Activated CD8-positive, alpha-beta memory T cell treated with anti-CD3 and anti-CD28 coated beads for 48 hours (primary cell): ENCODE results near the gene ATP13A2.

ENCODE experiments used
- DNase-seq, 3 experiments: peaks; one replicate each; pipeline ENCODE4 v3.0.0-alpha.2; 2020; ENCODE audit warnings: low read depth in 2 of 3, low spot score in 2 of 3

The ATP13A2 gene

DNA sequence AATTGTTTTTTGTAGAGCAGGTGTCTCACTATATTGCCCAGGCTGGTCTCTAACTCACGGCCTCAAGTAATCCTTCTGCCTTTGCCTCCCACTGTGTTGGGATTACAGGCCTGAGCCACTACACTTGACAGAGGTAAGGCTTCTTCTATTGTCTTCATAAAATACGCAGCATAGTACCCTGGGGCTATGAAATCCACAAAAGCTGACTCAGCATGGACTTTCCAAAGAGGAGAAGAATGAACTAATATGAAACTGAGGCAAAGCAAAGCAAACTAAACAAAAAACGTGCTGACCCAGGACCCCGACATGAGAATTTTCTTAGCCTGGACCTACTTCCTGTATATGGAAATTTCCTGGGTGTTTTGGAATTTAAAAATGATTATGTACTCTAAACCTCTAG is 18.5 kb upstream of the ATP13A2 start:
- no peak for DNase-seq

GRCh38 chr1:17028662-17029188 is 17.0 kb upstream of the ATP13A2 start:
- DNase-seq, result no peak

DNA sequence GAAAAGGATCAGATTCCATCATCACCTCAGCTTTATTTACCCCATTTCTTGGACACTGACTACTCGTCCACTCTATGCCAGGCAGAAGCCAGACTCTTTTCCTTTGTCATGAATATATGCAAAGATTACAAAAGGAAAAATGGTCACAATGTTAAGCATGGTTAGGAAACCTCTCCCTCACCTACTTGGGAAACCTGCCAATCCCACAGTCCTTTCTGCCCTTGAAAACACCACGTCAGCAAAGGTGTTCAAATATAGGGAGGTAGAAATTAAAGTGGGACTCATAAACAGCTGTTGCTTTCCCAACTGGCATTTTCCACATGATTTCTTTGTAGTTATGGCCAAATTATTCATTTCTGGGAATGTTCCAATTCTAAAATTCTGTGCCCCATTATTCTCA is 16.2 kb upstream of the ATP13A2 start:
- no peak for DNase-seq

GRCh38 chr1:17027403-17027802 is 15.7 kb upstream of the ATP13A2 start:
- DNase-seq, result no peak

- no peak for DNase-seq
Measured at GRCh38 chr1:17024721-17025120, 13.0 kb upstream of the ATP13A2 start.

DNA sequence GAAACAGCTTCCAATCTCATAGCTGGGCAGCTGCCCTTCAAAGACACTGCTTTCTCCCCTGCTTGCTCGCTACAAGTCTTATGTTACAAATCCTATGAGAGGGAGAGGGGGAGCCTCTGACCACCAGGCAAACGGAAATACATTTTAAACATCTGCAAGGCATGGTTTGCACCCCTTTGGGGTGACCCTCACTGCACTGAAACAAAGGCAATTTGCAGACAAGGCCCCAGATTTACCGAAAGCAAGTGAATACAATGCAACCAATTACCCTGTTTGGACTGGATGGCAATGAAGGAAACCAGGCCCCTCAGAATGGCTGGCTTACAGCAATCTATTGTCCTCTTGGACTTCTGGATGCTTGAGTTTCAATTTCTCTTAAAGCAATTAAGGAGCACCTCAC is 11.8 kb upstream of the ATP13A2 start:
- DNase-seq, result no peak

GRCh38 chr1:17023102-17023501 is 11.4 kb upstream of the ATP13A2 start:
- DNase-seq, result no peak

DNA sequence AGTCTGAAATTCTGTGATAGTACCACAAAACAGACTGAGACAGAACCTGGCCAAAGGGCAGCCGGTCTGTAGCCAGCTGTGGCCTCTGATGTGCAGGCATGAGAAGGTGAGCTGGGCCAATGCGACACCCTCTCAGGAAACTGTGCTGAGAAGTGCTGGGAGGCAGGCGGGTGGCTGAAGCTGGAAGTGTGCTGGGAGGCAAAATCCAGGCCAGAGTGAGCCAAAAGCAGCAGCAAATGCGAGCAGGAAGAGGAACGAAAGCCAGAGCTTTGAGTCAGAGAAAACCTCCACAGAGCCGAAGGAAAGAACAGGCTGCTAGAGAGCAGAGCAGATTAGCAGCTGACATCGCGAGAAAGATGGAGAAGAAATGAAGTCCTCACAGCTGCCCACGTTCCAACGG is 10.2 kb upstream of the ATP13A2 start:
- no peak for DNase-seq

DNA sequence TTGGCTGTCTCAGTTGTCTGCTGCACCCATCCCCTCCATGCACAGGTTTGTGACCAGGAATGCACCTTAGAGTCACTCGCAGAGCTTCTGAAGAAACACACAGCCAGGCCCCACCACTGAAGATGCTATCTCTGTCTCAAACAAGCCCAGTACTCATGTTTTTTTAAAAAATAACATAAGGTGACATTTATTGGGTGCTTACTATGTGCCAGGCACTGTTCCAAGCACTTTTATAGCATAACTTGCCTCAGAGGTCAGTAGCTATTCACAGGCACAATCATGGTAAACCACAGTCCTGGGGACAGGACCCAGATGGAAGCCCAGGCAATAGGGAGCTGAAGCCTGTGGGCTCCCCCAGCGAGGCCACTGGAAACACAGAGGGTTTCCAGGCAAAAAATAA is 8.8 kb upstream of the ATP13A2 start:
- no peak for DNase-seq

- no peak for DNase-seq
Measured at GRCh38 chr1:17018849-17019248, 7.1 kb upstream of the ATP13A2 start.

DNA sequence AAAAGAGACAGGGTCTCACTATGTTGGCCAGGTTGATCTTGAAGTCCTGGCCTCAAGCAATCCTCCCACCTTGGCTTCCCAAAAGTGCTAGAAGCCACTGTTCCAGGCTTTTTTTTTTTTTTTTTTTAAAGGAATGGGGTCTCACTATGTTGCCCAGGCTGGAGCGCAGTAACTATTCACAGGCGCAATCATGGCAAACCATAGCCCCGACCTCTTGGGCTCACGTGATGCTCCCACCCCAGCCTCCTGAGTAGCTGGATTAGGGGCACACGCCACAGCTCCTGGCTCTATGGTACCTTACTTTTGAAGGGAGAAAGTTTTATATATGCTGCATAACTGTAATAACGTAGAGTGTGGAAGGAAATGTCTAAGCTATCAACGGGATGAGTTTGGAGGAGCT is 5.7 kb upstream of the ATP13A2 start:
- no peak for DNase-seq

GRCh38 chr1:17016317-17016661 is 4.6 kb upstream of the ATP13A2 start:
- DNase-seq, result no peak

DNA sequence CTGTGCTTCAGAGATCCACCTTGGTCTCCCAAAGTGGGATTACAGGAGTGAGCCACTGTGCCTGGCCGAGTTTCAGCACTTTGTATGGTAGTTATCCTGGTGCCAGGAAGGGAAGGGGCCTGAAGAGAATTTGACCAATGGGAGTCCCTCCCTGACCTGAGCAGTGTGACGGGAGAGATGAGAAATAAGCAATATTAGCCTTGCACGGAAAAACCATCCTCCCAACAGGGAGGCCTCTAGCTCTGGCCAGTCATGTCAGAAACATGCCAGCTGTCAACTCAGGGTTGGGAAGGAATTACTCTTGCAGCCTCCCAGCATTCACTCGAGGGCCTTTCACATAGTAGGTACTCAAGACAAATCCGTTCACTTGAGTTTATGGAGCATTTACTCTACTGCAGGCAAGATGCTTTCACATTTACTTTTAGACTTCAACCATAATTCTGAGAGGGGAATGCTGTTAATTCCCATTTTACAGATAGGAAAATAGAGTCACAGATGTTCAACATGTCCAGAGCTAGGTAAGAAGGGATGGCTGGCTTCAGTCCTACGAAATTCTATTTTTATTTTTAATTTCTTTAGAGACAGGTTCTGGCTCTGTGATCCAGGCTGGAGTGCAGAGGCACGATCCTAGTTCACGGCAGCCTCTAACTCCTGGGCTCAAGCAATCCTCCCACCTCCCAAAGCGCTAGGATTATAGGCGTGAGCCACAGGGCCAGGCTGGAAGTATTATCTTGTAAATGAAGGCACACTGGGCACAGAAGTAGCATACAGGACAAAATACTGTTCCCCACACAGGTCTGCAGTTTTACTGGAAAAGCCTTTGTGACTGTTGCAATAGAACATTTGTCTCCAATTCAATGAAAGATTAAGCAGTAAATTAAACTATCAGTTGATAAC is 3.2 kb upstream of the ATP13A2 start:
- no peak for DNase-seq

DNA sequence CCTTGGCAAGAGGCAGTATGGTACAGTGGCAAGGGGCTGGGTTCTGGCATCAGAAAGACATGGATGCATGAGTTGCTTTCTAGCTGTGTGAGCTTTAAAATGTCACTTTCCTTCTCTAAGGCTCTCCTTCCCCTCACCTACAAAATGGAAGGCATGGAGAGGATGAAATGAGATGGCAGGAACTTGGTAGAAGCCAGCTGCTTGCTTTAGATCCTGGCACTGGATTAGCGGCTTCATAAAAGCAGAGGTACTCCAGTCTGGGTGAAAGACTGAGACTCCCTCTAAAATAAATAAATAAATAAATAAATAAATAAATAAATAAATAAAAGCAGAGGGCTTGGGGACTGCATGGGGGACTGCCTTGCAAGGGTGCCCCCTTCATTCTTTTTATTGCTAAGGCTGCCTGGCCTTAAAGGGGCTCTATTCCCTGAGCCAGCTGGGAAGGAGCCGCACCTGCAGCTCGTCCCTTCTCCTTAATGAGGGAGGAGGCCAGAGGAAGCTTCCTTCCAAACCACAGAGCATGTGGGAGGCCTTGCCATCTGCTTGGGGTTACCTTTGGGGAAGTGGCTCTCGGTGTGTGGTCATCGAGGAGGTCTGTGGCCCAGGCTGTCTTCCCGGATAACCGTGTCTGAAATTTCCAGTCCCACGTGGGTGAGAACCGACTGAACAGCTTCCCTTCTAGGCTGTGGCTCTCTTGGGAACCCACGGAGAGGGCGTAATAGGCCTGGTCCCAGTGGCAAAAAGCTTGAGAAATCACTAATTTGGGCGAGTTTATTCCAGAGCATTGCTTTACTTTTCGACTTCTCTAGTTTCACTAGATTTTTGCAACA is 2.0 kb upstream of the ATP13A2 start:
- DNase-seq, result no peak

GRCh38 chr1:17012775-17013490 is 1.2 kb upstream of the ATP13A2 start:
- DNase-seq, result no peak

DNA sequence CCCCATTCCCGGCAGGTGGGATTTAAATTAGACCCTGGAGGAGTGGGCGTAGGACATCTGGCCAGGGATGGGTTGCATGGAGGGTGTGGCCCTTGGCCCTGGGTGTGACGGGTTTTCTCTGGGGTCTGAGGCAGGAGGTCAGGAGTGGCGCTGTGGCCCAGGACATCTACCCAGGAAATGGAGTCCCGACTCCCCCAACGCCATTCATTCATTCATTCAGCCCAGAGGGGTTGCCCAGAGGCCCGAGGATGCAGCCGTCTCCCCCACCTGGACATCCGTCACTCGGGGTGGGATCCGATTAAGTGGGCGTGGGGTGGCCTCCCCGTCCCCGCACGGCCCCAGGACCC is 663 bp downstream of the ATP13A2 start:
- DNase-seq, result no peak

DNA sequence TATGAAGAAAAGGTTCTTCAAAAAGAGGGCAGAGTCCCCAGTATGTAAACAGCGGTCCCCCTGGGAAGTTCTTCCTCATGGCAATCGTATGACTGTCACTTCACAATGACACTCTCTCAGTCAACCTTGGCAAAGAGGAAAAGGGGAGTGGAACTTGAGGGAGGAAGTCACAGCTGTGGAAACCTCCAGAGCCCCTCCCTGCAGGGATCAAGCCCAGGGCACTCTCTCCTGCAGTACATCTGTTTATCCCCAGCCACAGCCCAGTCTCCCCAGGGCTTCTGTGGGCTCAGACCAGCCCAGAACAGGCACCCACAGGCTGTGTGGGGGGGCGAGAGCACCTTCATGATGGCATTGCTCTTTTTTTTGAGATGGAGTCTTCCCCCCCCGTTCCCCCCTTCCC is 2.0 kb downstream of the ATP13A2 start:
- no peak for DNase-seq

- DNase-seq, result no peak
Measured at GRCh38 chr1:17008208-17008855, 3.4 kb downstream of the ATP13A2 start.

- no peak for DNase-seq
Measured at GRCh38 chr1:17007121-17007520, 4.6 kb downstream of the ATP13A2 start.

GRCh38 chr1:17005365-17005740 is 6.4 kb downstream of the ATP13A2 start:
- no peak for DNase-seq
